OCI-LY1 (cell line): ENCODE results near the gene ABI3.

Source experiments
- H2AFZ ChIP-seq: fragments of 200-600 bp; sonication (generic), shearing (Covaris generic); 2 replicates; pipeline ENCODE4 v1.6.0; 2014; ENCODE audit warnings: antibody characterized with exemption, mild to moderate bottlenecking, low read length
- H3F3A ChIP-seq: fragments of 200-600 bp; sonication (generic), shearing (Covaris generic); 2 replicates; pipeline ENCODE4 v1.6.0; 2014; ENCODE audit warnings: mild to moderate bottlenecking, antibody characterized with exemption, low read length, moderate library complexity; ENCODE audit not compliant: insufficient read depth
- H3K27ac ChIP-seq: fragments of 200-600 bp; sonication (generic); 2 replicates; pipeline ENCODE4 v1.5.1; 2014; ENCODE audit warnings: low read length, mixed run types, mild to moderate bottlenecking, low read depth; ENCODE audit not compliant: poor library complexity, severe bottlenecking
- H3K27me3 ChIP-seq: fragments of 200-600 bp; sonication (generic); 2 replicates; pipeline ENCODE4 v1.6.0; 2014; ENCODE audit warnings: antibody characterized with exemption, mild to moderate bottlenecking, low read length, moderate library complexity; ENCODE audit not compliant: insufficient read depth
- H3K36me3 ChIP-seq: fragments of 200-600 bp; sonication (generic); 2 replicates; pipeline ENCODE4 v1.6.1; 2014; ENCODE audit warnings: mild to moderate bottlenecking, antibody characterized with exemption, low read length, moderate library complexity, mixed read lengths; ENCODE audit not compliant: insufficient read depth
- H3K4me1 ChIP-seq: fragments of 200-600 bp; sonication (generic); 2 replicates; pipeline ENCODE4 v1.5.1; 2014; ENCODE audit warnings: mild to moderate bottlenecking, low read length, moderate library complexity; ENCODE audit not compliant: insufficient read depth, severe bottlenecking
- H3K4me2 ChIP-seq: fragments of 200-600 bp; sonication (generic), shearing (Covaris generic); 2 replicates; pipeline ENCODE4 v1.6.1; 2014; ENCODE audit warnings: low read length
- H3K4me3 ChIP-seq: fragments of 200-600 bp; sonication (generic); 2 replicates; pipeline ENCODE4 v1.5.1; 2014; ENCODE audit warnings: low read length, low read depth, mild to moderate bottlenecking, mixed read lengths; ENCODE audit not compliant: poor library complexity, severe bottlenecking
- H3K79me2 ChIP-seq: fragments of 200-600 bp; shearing (Covaris generic); 2 replicates; pipeline ENCODE4 v1.6.1; 2016; ENCODE audit warnings: mixed run types, low read length, mixed read lengths; ENCODE audit not compliant: insufficient read depth
- H3K9ac ChIP-seq: fragments of 200-600 bp; sonication (generic), shearing (Covaris generic); 2 replicates; pipeline ENCODE4 v1.6.1; 2014; ENCODE audit warnings: mild to moderate bottlenecking, low read length, mixed read lengths
- H3K9me2 ChIP-seq: fragments of 200-600 bp; sonication (generic), shearing (Covaris generic); 2 replicates; pipeline ENCODE4 v1.6.1; 2014; ENCODE audit warnings: low read depth, mild to moderate bottlenecking, low read length, mixed read lengths
- H3K9me3 ChIP-seq: fragments of 200-600 bp; shearing (Covaris generic); 2 replicates; pipeline ENCODE4 v1.6.1; 2014; ENCODE audit warnings: low read length, mixed read lengths
- H4K20me1 ChIP-seq: fragments of 200-600 bp; sonication (generic), shearing (Covaris generic); 2 replicates; pipeline ENCODE4 v1.6.0; 2016; ENCODE audit warnings: mild to moderate bottlenecking, low read length; ENCODE audit not compliant: insufficient read depth
- EZH2 ChIP-seq: fragments of 200-600 bp; sonication (generic), shearing (Covaris generic); IDR thresholded peaks from 2 replicates; pipeline ENCODE4 v1.8.0; 2017; ENCODE audit warnings: borderline replicate concordance, mixed run types, mild to moderate bottlenecking, antibody characterized with exemption, low read length, moderate library complexity, mixed read lengths
- TF ChIP-seq, protein P1 (sequence below): fragments of 200-600 bp; sonication (generic), shearing (Covaris generic); IDR thresholded peaks from 2 replicates; pipeline ENCODE4 v1.5.1; 2017; ENCODE audit warnings: mild to moderate bottlenecking, antibody characterized with exemption, low read length, moderate library complexity, mixed read lengths

Gene ABI3

DNA sequence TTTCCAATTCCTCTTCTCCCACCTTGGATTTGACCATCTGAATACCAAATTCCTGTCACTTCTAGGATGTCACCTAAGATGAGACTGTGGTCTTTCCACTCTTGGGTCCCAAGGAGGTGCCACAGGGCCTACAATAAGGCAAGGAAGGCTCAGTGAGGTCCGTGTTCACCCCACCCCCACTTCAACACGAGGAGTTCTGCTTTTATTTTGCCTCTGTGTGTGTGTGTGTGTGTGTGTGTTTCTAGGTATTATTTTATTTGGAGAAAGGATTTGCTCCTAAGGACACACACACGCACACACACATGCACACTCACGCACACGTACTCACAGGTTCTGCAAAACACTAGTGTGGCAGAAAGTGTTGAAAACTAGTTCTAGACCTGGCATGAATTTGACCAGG lies 44.6 kb downstream of the ABI3 start:
- Histone ChIP-seq H3K9me2 (no peaks in the 10 kb centered on the region), H2AFZ (no peak overlapping the region), H3K9ac (no peak overlapping the region)

DNA sequence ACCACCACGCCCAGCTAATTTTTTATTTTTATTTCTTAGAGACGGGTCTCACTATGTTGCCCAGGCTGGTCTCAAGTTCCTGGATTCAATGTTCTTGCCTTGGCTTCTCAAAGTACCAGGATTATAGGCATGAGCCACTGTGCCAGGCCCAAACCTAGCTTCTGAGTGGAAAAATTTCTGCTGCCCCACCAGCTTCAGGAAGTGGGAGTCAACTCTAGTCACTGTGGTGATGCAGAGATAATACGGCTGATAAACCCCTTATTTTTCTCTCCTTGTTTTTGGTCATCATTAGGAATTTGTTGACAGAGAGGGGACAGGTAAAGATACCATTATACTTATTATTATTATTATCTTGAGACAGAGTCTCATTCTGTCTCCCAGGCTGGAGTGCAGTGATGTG lies 47.9 kb downstream of the ABI3 start:
- H3K27ac ChIP-seq: no peak overlapping the region
- H3K4me3 ChIP-seq: no peak overlapping the region
- no peaks in the 10 kb centered on the region for H3K9me3 ChIP-seq
- 0 out of 2 replicates have a peak, but pooled peaks cover 4% of the 10 kb centered on the region for H3K27me3 ChIP-seq
- no peaks in the 10 kb centered on the region for H3K36me3 ChIP-seq
- no peak overlapping the region for H2AFZ ChIP-seq
- H4K20me1 ChIP-seq: no peaks in the 10 kb centered on the region
- H3K4me1 ChIP-seq: peaks cover 10% of the 10 kb centered on the region
- H3K9ac ChIP-seq: no peak overlapping the region
- TF ChIP-seq, protein P1, sequence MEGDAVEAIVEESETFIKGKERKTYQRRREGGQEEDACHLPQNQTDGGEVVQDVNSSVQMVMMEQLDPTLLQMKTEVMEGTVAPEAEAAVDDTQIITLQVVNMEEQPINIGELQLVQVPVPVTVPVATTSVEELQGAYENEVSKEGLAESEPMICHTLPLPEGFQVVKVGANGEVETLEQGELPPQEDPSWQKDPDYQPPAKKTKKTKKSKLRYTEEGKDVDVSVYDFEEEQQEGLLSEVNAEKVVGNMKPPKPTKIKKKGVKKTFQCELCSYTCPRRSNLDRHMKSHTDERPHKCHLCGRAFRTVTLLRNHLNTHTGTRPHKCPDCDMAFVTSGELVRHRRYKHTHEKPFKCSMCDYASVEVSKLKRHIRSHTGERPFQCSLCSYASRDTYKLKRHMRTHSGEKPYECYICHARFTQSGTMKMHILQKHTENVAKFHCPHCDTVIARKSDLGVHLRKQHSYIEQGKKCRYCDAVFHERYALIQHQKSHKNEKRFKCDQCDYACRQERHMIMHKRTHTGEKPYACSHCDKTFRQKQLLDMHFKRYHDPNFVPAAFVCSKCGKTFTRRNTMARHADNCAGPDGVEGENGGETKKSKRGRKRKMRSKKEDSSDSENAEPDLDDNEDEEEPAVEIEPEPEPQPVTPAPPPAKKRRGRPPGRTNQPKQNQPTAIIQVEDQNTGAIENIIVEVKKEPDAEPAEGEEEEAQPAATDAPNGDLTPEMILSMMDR: no peak
- no peak for TF ChIP-seq EZH2
- no peaks in the 10 kb centered on the region for H3K79me2 ChIP-seq
- H3K9me2 ChIP-seq: no peaks in the 10 kb centered on the region
- H3K4me2 ChIP-seq: no peak overlapping the region
- H3F3A ChIP-seq: no peaks in the 10 kb centered on the region

More for the DNA sequence above, 44.6 kb downstream of the ABI3 start:
- H3F3A ChIP-seq: no peaks in the 10 kb centered on the region
- H3K36me3 ChIP-seq: no peaks in the 10 kb centered on the region
- H4K20me1 ChIP-seq: no peaks in the 10 kb centered on the region
- 0 out of 2 replicates have a peak, but pooled peaks cover 4% of the 10 kb centered on the region for H3K27me3 ChIP-seq
- no peak overlapping the region for H3K4me2 ChIP-seq
- no peaks in the 10 kb centered on the region for H3K79me2 ChIP-seq
- H3K9me3 ChIP-seq: no peaks in the 10 kb centered on the region
- no peak overlapping the region for H3K27ac ChIP-seq
- TF ChIP-seq, protein P1: no peak
- peaks cover 4% of the 10 kb centered on the region for H3K4me1 ChIP-seq
- H3K4me3 ChIP-seq: no peak overlapping the region

DNA sequence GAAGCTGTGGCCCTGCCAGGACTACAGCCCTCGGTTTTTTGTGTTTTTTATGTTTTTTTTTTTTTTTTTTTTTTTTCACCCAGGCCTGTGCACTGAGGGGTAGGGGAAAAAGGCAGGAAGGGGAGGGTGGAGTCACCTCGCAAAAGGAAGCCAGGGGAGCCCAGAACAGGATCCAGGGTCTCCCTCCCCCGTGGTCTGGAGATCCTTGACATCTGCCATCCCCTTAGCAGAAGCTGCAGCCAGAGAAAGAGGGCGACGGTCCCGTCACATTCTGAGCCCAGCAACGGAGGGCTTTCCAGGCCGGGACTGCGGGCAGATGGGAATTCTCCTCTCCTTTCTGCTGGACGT lies 49.1 kb downstream of the ABI3 start:
- Histone ChIP-seq H3K9me3 (no peaks in the 10 kb centered on the region), H2AFZ (no peak overlapping the region), H3K36me3 (no peaks in the 10 kb centered on the region), H3K4me3 (peak overlapping the region; percentile 51), H3K4me1 (peaks cover 10% of the 10 kb centered on the region), H3K4me2 (peak overlapping the region; percentile 68), H3F3A (no peaks in the 10 kb centered on the region), H3K9ac (peak overlapping the region; percentile 9; the same call in 1 of the 2 replicates), H4K20me1 (no peaks in the 10 kb centered on the region), H3K27me3 (0 out of 2 replicates have a peak, but pooled peaks cover 4% of the 10 kb centered on the region), H3K9me2 (no peaks in the 10 kb centered on the region), H3K79me2 (no peaks in the 10 kb centered on the region), H3K27ac (no peak overlapping the region)
- TF ChIP-seq, protein P1: no peak
- TF ChIP-seq EZH2: no peak
